ENCODE results near the gene RPL23. TPM values are rescaled to one million over a fixed set of nuclear protein-coding genes. Genes with fewer than 3 reads are reported as not detected.

RPL23 gene
- total and polyA plus RNA-seq, 9 of the 15 experiments (the other 6 are each of a cell fraction or from before 2014, with no cell fraction given): 1,745 to 3,667 (median 3,096) TPM

DNA sequence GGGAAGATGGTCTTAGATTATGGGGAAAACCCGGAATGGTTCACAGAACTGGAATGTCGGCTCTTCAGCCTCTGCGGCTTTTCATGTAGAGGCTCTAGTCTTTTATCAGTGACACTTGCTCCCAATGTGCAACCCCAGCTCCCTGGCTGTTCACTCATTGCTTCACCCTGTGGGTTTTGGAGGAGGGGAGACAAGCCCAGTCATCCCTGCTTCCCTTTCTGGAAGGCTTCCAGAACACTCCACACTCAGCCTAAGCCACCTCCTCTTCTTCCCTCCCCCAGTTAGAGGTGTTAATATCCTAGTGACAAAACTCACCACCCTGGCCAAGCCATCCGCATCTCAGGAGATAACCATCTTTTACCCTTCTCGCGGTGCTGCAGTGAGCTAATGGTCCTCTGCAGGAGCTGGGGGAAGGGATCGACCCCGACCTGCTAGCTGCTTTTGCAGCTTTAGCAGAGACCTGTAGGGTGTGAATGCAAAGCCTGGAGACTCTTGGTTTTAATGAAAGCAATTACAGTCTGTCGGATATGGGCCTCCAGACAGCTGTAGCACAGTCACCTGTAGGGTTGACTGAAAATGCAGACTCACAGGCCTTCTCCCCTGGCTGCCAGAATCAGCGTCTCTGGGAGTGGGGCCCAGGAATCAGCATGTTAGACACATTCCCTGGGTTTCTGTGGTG is 47.6 kb upstream of the RPL23 start (continued):
- TF ChIP-seq, protein P1, sequence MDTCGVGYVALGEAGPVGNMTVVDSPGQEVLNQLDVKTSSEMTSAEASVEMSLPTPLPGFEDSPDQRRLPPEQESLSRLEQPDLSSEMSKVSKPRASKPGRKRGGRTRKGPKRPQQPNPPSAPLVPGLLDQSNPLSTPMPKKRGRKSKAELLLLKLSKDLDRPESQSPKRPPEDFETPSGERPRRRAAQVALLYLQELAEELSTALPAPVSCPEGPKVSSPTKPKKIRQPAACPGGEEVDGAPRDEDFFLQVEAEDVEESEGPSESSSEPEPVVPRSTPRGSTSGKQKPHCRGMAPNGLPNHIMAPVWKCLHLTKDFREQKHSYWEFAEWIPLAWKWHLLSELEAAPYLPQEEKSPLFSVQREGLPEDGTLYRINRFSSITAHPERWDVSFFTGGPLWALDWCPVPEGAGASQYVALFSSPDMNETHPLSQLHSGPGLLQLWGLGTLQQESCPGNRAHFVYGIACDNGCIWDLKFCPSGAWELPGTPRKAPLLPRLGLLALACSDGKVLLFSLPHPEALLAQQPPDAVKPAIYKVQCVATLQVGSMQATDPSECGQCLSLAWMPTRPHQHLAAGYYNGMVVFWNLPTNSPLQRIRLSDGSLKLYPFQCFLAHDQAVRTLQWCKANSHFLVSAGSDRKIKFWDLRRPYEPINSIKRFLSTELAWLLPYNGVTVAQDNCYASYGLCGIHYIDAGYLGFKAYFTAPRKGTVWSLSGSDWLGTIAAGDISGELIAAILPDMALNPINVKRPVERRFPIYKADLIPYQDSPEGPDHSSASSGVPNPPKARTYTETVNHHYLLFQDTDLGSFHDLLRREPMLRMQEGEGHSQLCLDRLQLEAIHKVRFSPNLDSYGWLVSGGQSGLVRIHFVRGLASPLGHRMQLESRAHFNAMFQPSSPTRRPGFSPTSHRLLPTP (IDR thresholded peaks at IDR 0.05; ENCODE audit: borderline replicate concordance, extremely low read depth, insufficient read length): no peak
- TF ChIP-seq CBX1 (IDR thresholded peaks at IDR 0.05; ENCODE audit: low read depth): no peak
- no peak for TF ChIP-seq ZNF785 (CRISPR knock-in tag; IDR thresholded peaks at IDR 0.05)
- TF ChIP-seq PTTG1 (tag; IDR thresholded peaks at IDR 0.05; ENCODE audit: low read depth): no peak
- peak; percentile 77 for TF ChIP-seq JUND (IDR thresholded peaks at IDR 0.05; ENCODE audit: borderline replicate concordance, low read depth, low read length)
- peak; percentile 65; the same call in 1 of the 3 replicates for TF ChIP-seq JUND (tag; IDR thresholded peaks at IDR 0.05; ENCODE audit: borderline replicate concordance, low read depth, low read length)
- no peak for TF ChIP-seq DIDO1 (tag; IDR thresholded peaks at IDR 0.05; ENCODE audit: low read depth)
- TF ChIP-seq POU5F1 (IDR thresholded peaks at IDR 0.05; ENCODE audit: borderline replicate concordance, low read depth, low read length, partially characterized antibody): no peak
- TF ChIP-seq NFYB (IDR thresholded peaks at IDR 0.05; ENCODE audit: extremely low read depth, insufficient read length): no peak
- TF ChIP-seq, protein P2, sequence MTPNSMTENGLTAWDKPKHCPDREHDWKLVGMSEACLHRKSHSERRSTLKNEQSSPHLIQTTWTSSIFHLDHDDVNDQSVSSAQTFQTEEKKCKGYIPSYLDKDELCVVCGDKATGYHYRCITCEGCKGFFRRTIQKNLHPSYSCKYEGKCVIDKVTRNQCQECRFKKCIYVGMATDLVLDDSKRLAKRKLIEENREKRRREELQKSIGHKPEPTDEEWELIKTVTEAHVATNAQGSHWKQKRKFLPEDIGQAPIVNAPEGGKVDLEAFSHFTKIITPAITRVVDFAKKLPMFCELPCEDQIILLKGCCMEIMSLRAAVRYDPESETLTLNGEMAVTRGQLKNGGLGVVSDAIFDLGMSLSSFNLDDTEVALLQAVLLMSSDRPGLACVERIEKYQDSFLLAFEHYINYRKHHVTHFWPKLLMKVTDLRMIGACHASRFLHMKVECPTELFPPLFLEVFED (CRISPR knock-in tag; conservative IDR thresholded peaks at IDR 0.05): no peak
- TF ChIP-seq CSDE1 (IDR thresholded peaks at IDR 0.05): no peak
- TF ChIP-seq, protein P3, sequence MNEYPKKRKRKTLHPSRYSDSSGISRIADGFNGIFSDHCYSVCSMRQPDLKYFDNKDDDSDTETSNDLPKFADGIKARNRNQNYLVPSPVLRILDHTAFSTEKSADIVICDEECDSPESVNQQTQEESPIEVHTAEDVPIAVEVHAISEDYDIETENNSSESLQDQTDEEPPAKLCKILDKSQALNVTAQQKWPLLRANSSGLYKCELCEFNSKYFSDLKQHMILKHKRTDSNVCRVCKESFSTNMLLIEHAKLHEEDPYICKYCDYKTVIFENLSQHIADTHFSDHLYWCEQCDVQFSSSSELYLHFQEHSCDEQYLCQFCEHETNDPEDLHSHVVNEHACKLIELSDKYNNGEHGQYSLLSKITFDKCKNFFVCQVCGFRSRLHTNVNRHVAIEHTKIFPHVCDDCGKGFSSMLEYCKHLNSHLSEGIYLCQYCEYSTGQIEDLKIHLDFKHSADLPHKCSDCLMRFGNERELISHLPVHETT (CRISPR knock-in tag; conservative IDR thresholded peaks at IDR 0.05 in 1 of 2, IDR thresholded peaks at IDR 0.05 in 1 of 2): peak in 1 of 2 experiments; percentile 51; a peak in 1 of 4 replicates
- TF ChIP-seq, protein P4, sequence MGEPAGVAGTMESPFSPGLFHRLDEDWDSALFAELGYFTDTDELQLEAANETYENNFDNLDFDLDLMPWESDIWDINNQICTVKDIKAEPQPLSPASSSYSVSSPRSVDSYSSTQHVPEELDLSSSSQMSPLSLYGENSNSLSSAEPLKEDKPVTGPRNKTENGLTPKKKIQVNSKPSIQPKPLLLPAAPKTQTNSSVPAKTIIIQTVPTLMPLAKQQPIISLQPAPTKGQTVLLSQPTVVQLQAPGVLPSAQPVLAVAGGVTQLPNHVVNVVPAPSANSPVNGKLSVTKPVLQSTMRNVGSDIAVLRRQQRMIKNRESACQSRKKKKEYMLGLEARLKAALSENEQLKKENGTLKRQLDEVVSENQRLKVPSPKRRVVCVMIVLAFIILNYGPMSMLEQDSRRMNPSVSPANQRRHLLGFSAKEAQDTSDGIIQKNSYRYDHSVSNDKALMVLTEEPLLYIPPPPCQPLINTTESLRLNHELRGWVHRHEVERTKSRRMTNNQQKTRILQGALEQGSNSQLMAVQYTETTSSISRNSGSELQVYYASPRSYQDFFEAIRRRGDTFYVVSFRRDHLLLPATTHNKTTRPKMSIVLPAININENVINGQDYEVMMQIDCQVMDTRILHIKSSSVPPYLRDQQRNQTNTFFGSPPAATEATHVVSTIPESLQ (CRISPR knock-in tag; IDR thresholded peaks at IDR 0.05): no peak
- TF ChIP-seq ZNF668 (CRISPR knock-in tag; IDR thresholded peaks at IDR 0.05): no peak
- TF ChIP-seq POLR2A (conservative IDR thresholded peaks at IDR 0.05): no peak
- TF ChIP-seq COPS2 (conservative IDR thresholded peaks at IDR 0.05): no peak
- TF ChIP-seq CREB5 (CRISPR knock-in tag; IDR thresholded peaks at IDR 0.05): no peak
- peak; percentile 71; the same call in 1 of the 2 replicates for TF ChIP-seq TEAD4 (IDR thresholded peaks at IDR 0.05; ENCODE audit: low read length)
- TF ChIP-seq TEAD4 (CRISPR knock-in tag; IDR thresholded peaks at IDR 0.05; ENCODE audit: borderline replicate concordance): no peak
